Fibroblast of the aortic adventitia (primary cell): ENCODE measurements around the gene RAB34. TPM values are rescaled to one million over a fixed set of nuclear protein-coding genes. Genes with fewer than 3 reads are reported as not detected.
A peak's percentile ranks its signal among the peaks of the same experiment; 100 is the strongest.
"Not testable (repeated sequence)": the region's sequence is repeated elsewhere in the genome, so short reads cannot be mapped to it uniquely, and the experiment has no call there.

Experiments used
- DNase-seq: peaks from one replicate; pipeline ENCODE4 v3.0.0-alpha.2; 2010; ENCODE audit warnings: low read depth
- H3K4me3 ChIP-seq: 2 replicates; pipeline ENCODE4 v1.5.1; 2011; ENCODE audit warnings: low read depth, mild to moderate bottlenecking, control low read depth, low read length, moderate library complexity
- CTCF ChIP-seq: IDR thresholded peaks from 2 replicates; pipeline ENCODE4 v1.5.1; 2011; ENCODE audit warnings: mild to moderate bottlenecking, low read length, control low read depth, inconsistent platforms; ENCODE audit not compliant: insufficient read depth
- total RNA-seq: library from RNA; depleted of rRNA; stranded (reverse); fragments of >200 nt; gene quantifications from 2 replicates; pipeline ENCODE4 v1.2.3, GENCODE V29; 2012; ENCODE audit warnings: low replicate concordance

Gene RAB34
- total RNA-seq, 1 donor = 154 TPM

GRCh38 chr17:28725166-28725659 lies 7.5 kb upstream of the RAB34 start:
- peak overlapping the region; percentile 79 for H3K4me3 ChIP-seq
- DNase-seq = peak; percentile 51
- no peak for TF ChIP-seq CTCF

- peak overlapping the region; percentile 79 for H3K4me3 ChIP-seq
- DNase-seq = no peak
These were observed 7.0 kb upstream of the RAB34 start for GRCh38 chr17:28724500-28725165.

GRCh38 chr17:28723836-28724499 lies 6.3 kb upstream of the RAB34 start:
- DNase-seq, H3K4me3 ChIP-seq: not testable (repeated sequence)

More at GRCh38 chr17:28724500-28725165, 7.0 kb upstream of the RAB34 start:
- no peak for TF ChIP-seq CTCF

- TF ChIP-seq CTCF = no peak
- no peak for DNase-seq
- H3K4me3 ChIP-seq = no peak overlapping the region
These were observed 5.6 kb upstream of the RAB34 start for GRCh38 chr17:28723159-28723835.

GRCh38 chr17:28722417-28723158 lies 4.9 kb upstream of the RAB34 start:
- H3K4me3 ChIP-seq = peak overlapping the region; percentile 37
- DNase-seq = no peak
- no peak for TF ChIP-seq CTCF

GRCh38 chr17:28720997-28721329 lies 3.3 kb upstream of the RAB34 start:
- H3K4me3 ChIP-seq = peak overlapping the region; percentile 99
- not testable (repeated sequence) for DNase-seq

GRCh38 chr17:28720247-28720996 lies 2.8 kb upstream of the RAB34 start:
- TF ChIP-seq CTCF = no peak
- peak overlapping the region; percentile 99 for H3K4me3 ChIP-seq
- no peak for DNase-seq
